Mesothelial cell of epicardium (in vitro differentiated cells): ENCODE data around the gene IL37. TPM values are rescaled to one million over a fixed set of nuclear protein-coding genes. Genes with fewer than 3 reads are reported as not detected.

Source experiments
- DNase-seq, 2 experiments: peaks; one replicate each; pipeline ENCODE4 v3.0.0; 2021; ENCODE audit warnings: low spot score in 2 of 2; ENCODE audit not compliant: unreplicated experiment in 2 of 2
- H3K27ac Mint-ChIP-seq: 2 replicates; pipeline ENCODE4 v1.8.0; 2021; ENCODE audit warnings: mixed read lengths
- H3K27me3 Mint-ChIP-seq: 2 replicates; pipeline ENCODE4 v1.8.0; 2021; ENCODE audit warnings: low read depth, mixed read lengths
- H3K36me3 Mint-ChIP-seq: 2 replicates; pipeline ENCODE4 v1.8.0; 2021; ENCODE audit warnings: mixed read lengths
- H3K4me1 Mint-ChIP-seq: 2 replicates; pipeline ENCODE4 v1.8.0; 2021; ENCODE audit warnings: mixed read lengths
- H3K4me3 Mint-ChIP-seq: 2 replicates; pipeline ENCODE4 v1.8.0; 2021; ENCODE audit warnings: mild to moderate bottlenecking, moderate library complexity, mixed read lengths
- H3K9me3 Mint-ChIP-seq: 2 replicates; pipeline ENCODE4 v1.8.0; 2021; ENCODE audit warnings: mixed read lengths
- CTCF ChIP-seq: fragments of 200-600 bp; sonication (generic); IDR thresholded peaks from one replicate; pipeline ENCODE4 v1.5.0; 2021; ENCODE audit warnings: antibody characterized with exemption; ENCODE audit not compliant: unreplicated experiment
- total RNA-seq: library from RNA; stranded (reverse); gene quantifications from 3 replicates; pipeline ENCODE4 v1.2.1, GENCODE V29; 2021

IL37 gene
- total RNA-seq, 1 donor from 2014 or later: not detected

- peaks cover 15% of the 10 kb centered on the region for H3K27me3 Mint-ChIP-seq
- no peaks in the 10 kb centered on the region for H3K9me3 Mint-ChIP-seq
- H3K4me3 Mint-ChIP-seq: no peak overlapping the region
- peak; percentile 53 for TF ChIP-seq CTCF
- H3K36me3 Mint-ChIP-seq: no peaks in the 10 kb centered on the region
- no peak overlapping the region for H3K27ac Mint-ChIP-seq
- H3K4me1 Mint-ChIP-seq: no peaks in the 10 kb centered on the region
- DNase-seq: no peak
These were observed 47.6 kb downstream of the IL37 start for GRCh38 chr2:112958428-112959108.

GRCh38 chr2:112959109-112959812 lies 48.3 kb downstream of the IL37 start:
- no peak for TF ChIP-seq CTCF
- no peak for DNase-seq
- H3K36me3 Mint-ChIP-seq: no peaks in the 10 kb centered on the region
- H3K9me3 Mint-ChIP-seq: no peaks in the 10 kb centered on the region
- H3K4me1 Mint-ChIP-seq: no peaks in the 10 kb centered on the region
- no peak overlapping the region for H3K27ac Mint-ChIP-seq
- H3K27me3 Mint-ChIP-seq: peaks cover 20% of the 10 kb centered on the region
- H3K4me3 Mint-ChIP-seq: no peak overlapping the region

- no peaks in the 10 kb centered on the region for H3K36me3 Mint-ChIP-seq
- no peak overlapping the region for H3K4me3 Mint-ChIP-seq
- H3K27ac Mint-ChIP-seq: no peak overlapping the region
- no peaks in the 10 kb centered on the region for H3K4me1 Mint-ChIP-seq
- DNase-seq: no peak
- no peaks in the 10 kb centered on the region for H3K9me3 Mint-ChIP-seq
- H3K27me3 Mint-ChIP-seq: peaks cover 24% of the 10 kb centered on the region
- no peak for TF ChIP-seq CTCF
These were observed 49.4 kb downstream of the IL37 start for GRCh38 chr2:112960230-112960825.

- Mint-ChIP-seq H3K27me3 (peaks cover 36% of the 10 kb centered on the region), H3K9me3 (no peaks in the 10 kb centered on the region), H3K4me3 (no peak overlapping the region), H3K36me3 (no peaks in the 10 kb centered on the region), H3K27ac (no peak overlapping the region), H3K4me1 (no peaks in the 10 kb centered on the region)
- DNase-seq: no peak
- no peak for TF ChIP-seq CTCF
These were observed 51.6 kb downstream of the IL37 start for GRCh38 chr2:112962308-112963175.

GRCh38 chr2:112967023-112967422 lies 56.1 kb downstream of the IL37 start:
- Mint-ChIP-seq H3K27ac (no peak overlapping the region), H3K27me3 (peaks cover 64% of the 10 kb centered on the region), H3K36me3 (no peaks in the 10 kb centered on the region), H3K4me3 (no peak overlapping the region), H3K4me1 (no peaks in the 10 kb centered on the region), H3K9me3 (no peaks in the 10 kb centered on the region)
- no peak for DNase-seq
- no peak for TF ChIP-seq CTCF

Other genes with a start within 250 kb of the IL37 start
- gene NT5DC4, start 190.1 kb upstream of the IL37 start, total RNA-seq: not detected in 3 replicates
- gene CKAP2L, start 146.6 kb upstream of the IL37 start, total RNA-seq: 8.4 to 8.9 TPM (median 8.6 TPM) in 3 replicates
- gene IL1A, start 126.7 kb upstream of the IL37 start, total RNA-seq: 3.9 to 4.8 TPM (median 4.4 TPM) in 3 replicates
- gene IL1B, start 74.4 kb upstream of the IL37 start, total RNA-seq: 1.3 to 1.7 TPM (median 1.4 TPM) in 3 replicates
- gene IL36G, start 66.8 kb downstream of the IL37 start, total RNA-seq: not detected in 3 replicates
- gene IL36A, start 94.3 kb downstream of the IL37 start, total RNA-seq: not detected in 3 replicates
- gene IL36B, start 141.7 kb downstream of the IL37 start, total RNA-seq: not detected in 3 replicates
- gene IL36RN, start 148.0 kb downstream of the IL37 start, total RNA-seq: 0.84 to 1.1 TPM (median 0.85 TPM) in 3 replicates
- not detected in 3 replicates for gene IL1F10, start 156.8 kb downstream of the IL37 start, total RNA-seq
- gene IL1RN, start 216.4 kb downstream of the IL37 start, total RNA-seq: not detected in 3 replicates